AG09319 (cell line): Measurements from ENCODE around the gene RPL3.

Source experiments
- DNase-seq: peaks from one replicate; pipeline ENCODE4 v3.0.0-alpha.2; 2010; ENCODE audit warnings: low read depth; ENCODE audit errors: extremely low read depth
- TF ChIP-seq, protein P1 (sequence below): IDR thresholded peaks from 2 replicates; pipeline ENCODE4 v1.5.1; 2011; ENCODE audit warnings: low read depth, mild to moderate bottlenecking, inconsistent platforms, low read length, moderate library complexity

Gene RPL3

DNA sequence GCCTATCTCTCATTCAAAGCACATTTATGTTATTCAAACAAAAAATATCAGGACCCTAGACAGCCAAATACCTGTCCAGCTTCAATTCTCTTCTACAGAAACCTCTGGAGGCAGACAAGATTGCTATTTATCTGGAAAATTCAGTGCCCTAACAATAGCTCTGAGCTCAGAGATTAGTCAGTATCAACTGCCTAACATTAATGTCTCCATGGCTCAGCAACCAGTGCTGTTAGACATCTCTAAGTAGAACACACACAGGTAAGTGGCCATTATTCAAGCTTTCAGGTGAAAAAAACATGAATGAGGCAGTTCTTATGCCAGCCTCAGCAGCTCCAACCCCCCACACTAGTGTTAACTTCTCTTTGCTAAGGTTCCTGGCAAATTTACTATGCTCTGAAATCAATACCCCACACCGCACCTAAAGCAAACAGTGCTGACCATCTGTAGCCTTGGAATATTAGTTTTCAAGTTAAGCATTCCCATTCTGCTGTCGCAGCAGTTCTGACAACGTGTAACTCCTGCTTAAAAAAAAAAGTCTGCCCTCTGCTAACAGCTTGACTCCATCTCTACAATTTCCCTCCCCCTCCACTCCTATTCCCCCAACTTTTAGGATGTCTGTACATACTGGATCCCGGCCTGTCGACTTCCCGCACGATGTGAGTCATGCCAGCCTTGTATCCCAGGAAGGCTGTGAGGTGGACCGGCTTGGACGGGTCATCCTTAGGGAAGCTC lies 1.5 kb downstream of the RPL3 start:
- TF ChIP-seq, protein P1, sequence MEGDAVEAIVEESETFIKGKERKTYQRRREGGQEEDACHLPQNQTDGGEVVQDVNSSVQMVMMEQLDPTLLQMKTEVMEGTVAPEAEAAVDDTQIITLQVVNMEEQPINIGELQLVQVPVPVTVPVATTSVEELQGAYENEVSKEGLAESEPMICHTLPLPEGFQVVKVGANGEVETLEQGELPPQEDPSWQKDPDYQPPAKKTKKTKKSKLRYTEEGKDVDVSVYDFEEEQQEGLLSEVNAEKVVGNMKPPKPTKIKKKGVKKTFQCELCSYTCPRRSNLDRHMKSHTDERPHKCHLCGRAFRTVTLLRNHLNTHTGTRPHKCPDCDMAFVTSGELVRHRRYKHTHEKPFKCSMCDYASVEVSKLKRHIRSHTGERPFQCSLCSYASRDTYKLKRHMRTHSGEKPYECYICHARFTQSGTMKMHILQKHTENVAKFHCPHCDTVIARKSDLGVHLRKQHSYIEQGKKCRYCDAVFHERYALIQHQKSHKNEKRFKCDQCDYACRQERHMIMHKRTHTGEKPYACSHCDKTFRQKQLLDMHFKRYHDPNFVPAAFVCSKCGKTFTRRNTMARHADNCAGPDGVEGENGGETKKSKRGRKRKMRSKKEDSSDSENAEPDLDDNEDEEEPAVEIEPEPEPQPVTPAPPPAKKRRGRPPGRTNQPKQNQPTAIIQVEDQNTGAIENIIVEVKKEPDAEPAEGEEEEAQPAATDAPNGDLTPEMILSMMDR = no peak

DNA sequence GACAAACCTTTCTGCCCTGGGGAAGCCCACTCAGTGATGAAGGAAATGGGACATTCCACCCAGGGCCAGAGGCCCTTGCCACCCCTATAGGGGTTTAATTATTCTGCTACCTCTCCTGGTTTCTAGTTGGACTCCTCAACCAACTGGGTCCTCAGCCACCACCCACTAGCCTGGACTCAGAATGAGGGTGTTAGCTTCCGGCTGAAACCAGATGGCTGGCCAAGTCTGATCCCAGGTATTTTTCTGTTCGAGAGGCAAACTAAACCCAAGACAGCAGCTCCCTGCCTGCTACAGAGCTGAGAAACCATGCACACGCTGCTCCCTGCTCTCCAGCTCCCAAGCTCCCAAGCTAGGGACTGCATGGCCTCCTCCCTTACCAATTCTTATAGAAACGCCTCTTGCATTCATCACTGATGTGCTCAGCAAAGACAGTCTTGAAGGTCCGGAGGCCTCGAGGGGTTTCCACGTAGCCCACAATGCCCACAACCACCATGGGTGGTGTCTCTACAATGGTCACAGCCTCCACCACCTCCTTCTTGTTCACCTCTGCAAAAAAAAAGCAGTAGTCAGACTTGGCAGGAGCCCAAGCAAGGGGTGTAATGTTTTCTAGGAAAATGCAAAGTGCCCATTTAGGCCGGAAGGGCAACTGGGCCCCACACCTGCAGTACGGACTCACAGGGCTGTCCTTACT lies 2.2 kb downstream of the RPL3 start:
- TF ChIP-seq, protein P1 = no peak
- DNase-seq = no peak

More for the DNA sequence above, 1.5 kb downstream of the RPL3 start:
- DNase-seq = no peak

DNA sequence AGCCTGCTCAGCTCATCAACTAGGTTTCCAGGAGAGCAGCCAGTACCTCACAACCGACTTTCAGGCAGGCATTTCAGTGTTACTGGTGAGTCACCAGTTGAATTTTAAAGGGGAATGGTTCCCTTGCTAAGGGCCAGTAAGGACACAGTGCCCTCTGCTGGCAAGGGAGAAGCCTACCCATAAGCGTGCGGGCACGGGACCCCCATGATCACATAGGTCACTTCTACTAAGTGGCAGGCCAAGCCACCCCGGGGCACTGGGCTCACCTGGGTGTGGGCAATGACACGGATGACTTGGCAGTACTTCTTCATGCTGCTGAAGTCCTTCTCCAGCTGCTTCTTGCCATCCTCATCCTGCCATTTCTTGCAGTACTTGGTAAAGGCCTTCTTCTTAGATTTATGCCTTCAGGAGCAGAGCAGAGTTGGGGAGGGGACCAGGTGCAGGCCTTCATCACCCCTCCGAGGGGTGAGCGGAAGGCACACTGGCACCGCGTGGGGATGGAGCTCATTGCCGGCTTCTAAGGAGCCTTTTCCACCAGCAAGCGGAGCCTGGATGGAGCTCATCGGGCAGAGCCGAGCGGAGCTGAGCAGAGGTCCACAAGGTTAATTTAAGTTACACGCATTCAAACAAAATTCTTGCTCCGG lies 2.9 kb downstream of the RPL3 start:
- TF ChIP-seq, protein P1 = peak; percentile 92
- DNase-seq = peak; percentile 85

DNA sequence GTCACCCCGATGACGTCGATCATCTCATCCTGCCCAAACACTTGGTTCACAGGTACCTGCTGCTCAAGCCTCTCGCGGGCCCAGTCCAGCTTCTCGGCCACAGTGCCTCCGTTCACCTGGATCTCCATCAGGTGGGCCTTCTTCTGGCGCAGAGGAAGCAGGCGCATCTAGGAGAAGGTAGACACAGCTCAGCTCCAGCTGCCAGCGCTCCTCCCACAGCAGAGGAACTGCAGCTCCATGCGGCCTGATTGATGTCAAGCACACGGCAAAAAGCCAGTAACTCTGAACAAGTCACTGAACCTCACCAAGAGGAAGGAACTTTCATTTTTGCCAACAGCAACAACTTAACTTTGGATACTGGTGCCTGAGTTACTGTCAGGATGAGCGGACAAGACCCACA lies 4.0 kb downstream of the RPL3 start:
- TF ChIP-seq, protein P1 = no peak
- DNase-seq = no peak

DNA sequence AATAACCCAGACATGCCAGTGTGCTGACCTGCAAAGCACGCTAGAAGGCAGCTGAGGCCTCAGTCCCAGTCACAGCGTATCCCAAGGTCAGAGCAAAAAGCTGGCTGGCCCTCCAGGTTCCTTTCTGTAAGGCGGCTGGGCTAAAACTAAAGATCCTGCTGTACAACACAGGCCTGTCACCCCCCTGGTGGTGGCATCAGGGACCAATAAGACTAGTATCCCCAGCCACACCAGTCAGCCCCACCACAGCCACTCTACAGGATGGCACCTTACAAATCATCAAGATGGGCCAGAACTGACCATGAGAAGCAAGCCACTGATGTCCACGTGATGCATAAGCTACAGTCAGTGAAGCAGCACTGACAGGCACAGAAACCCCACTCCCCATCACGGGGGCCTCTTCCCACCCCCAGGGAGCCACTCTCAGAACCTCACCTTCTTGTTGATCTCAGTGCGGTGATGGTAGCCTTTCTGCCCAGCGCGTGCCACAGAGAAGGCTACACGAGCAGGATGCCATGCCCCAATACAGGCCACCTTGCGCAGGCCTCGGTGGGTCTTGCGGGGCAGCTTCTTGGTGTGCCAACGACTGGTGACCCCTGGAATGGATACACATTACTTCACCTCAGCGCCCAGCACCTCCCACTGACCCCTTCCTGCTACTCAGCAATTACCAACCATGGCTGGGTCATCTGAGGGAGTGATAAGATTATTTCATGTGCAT lies 5.0 kb downstream of the RPL3 start:
- TF ChIP-seq, protein P1 = no peak
- DNase-seq = no peak

DNA sequence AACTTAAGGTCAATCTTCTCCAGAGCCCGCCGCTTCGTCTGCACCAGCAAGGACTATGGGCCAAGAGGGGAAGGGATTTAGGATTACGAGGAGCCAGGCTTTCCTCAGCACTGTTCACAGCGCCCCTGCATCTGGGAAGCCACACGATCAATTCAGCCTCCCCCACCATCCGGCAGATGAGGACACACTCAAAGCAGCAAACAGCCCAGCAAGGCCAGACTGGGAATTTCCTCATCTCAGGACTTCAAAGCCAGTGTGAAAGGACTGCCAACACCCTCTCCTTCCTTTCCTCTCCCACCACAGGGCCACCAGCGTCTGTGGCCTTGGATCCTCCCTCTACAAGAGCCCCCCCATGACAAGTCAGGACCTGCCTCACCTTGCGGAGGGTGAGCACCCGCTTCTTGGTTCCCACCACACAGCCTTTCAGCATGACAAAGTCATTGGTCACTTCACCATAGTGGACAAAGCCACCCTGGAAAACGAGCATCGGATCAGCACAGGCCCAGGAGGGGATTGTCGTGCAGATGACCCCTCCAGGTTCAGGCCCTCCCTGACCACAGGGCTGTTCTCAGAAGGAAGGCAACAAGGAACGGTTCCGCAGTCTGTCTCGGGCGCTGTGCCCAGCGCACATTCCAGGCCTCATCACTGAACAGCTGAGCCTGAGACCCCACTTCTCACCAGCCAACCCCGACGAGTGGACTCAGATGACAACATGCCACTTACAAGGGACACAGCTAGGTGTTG lies 6.0 kb downstream of the RPL3 start:
- DNase-seq = no peak
- TF ChIP-seq, protein P1 = no peak
